Mesendoderm (in vitro differentiated cells): ENCODE data around the gene ZRANB1.

Experiments
- DNase-seq: peaks from one replicate; pipeline ENCODE4 v3.0.0; 2013
- H2AK5ac ChIP-seq: 2 replicates; pipeline ENCODE4 v1.6.1; 2013; ENCODE audit warnings: low read length, inconsistent platforms
- H2BK120ac ChIP-seq: 2 replicates; pipeline ENCODE4 v1.6.1; 2013; ENCODE audit warnings: low read depth, mild to moderate bottlenecking, low read length, moderate library complexity, mixed read lengths
- H2BK15ac ChIP-seq: replicated peaks from 2 replicates; pipeline ENCODE4 v1.6.1; 2013; ENCODE audit warnings: low read depth, mild to moderate bottlenecking, moderate library complexity
- H2BK5ac ChIP-seq: 2 replicates; pipeline ENCODE4 v1.6.1; 2013; ENCODE audit warnings: low read length, inconsistent platforms
- H3K18ac ChIP-seq: 2 replicates; pipeline ENCODE4 v1.6.1; 2013; ENCODE audit warnings: mild to moderate bottlenecking, low read length, mixed read lengths
- H3K23ac ChIP-seq: one replicate; pipeline ENCODE4 v1.6.1; 2013; ENCODE audit warnings: low read length
- H3K27ac ChIP-seq: 2 replicates; pipeline ENCODE4 v1.5.1; 2013; ENCODE audit warnings: low read depth, mild to moderate bottlenecking, inconsistent platforms, low read length, moderate library complexity
- H3K27me3 ChIP-seq: 2 replicates; pipeline ENCODE4 v1.6.1; 2013; ENCODE audit warnings: low read length, control low read depth, mild to moderate bottlenecking, inconsistent platforms; ENCODE audit not compliant: insufficient read depth, poor library complexity
- H3K36me3 ChIP-seq: 2 replicates; pipeline ENCODE4 v1.6.1; 2013; ENCODE audit warnings: low read length, inconsistent platforms; ENCODE audit not compliant: control insufficient read depth, insufficient read depth
- H3K4ac ChIP-seq: one replicate; pipeline ENCODE4 v1.6.1; 2013; ENCODE audit warnings: low read depth, mild to moderate bottlenecking, low read length, moderate library complexity
- H3K4me1 ChIP-seq: 2 replicates; pipeline ENCODE4 v1.6.1; 2013; ENCODE audit warnings: low read depth, low read length, inconsistent platforms; ENCODE audit not compliant: control insufficient read depth
- H3K4me2 ChIP-seq: 2 replicates; pipeline ENCODE4 v1.6.1; 2013; ENCODE audit warnings: low read length
- H3K4me3 ChIP-seq: 2 replicates; pipeline ENCODE4 v1.5.1; 2013; ENCODE audit warnings: mild to moderate bottlenecking, low read length
- H3K56ac ChIP-seq: one replicate; pipeline ENCODE4 v1.6.1; 2013; ENCODE audit warnings: low read length
- H3K79me1 ChIP-seq: 2 replicates; pipeline ENCODE4 v1.6.1; 2013; ENCODE audit warnings: low read length, inconsistent platforms
- H3K79me2 ChIP-seq: 2 replicates; pipeline ENCODE4 v1.6.1; 2013; ENCODE audit warnings: mild to moderate bottlenecking, low read length; ENCODE audit not compliant: control insufficient read depth, insufficient read depth
- H3K9ac ChIP-seq: 2 replicates; pipeline ENCODE4 v1.6.1; 2013; ENCODE audit warnings: low read length, inconsistent platforms
- H4K5ac ChIP-seq: one replicate; pipeline ENCODE4 v1.6.1; 2013; ENCODE audit warnings: low read length
- H4K8ac ChIP-seq: one replicate; pipeline ENCODE4 v1.6.1; 2013; ENCODE audit warnings: low read depth, mild to moderate bottlenecking, control low read depth, low read length, moderate library complexity
- WGBS: extraction: QIAGEN DNeasy Blood & Tissue Kit; methylation state at CpG from one replicate; pipeline ENCODE4 v1.1.7; 2013; ENCODE audit warnings: low lambda C conversion rate, missing lambda C conversion rate; ENCODE audit not compliant: insufficient coverage; ENCODE audit errors: extremely low coverage; 5-methylcytosine and 5-hydroxymethylcytosine counted together

The ZRANB1 gene

GRCh38 chr10:124966008-124966407, 24.1 kb downstream of the ZRANB1 start:
- Histone ChIP-seq H3K4ac (no peak overlapping the region), H3K56ac (no peak overlapping the region), H3K4me1 (no peaks in the 10 kb centered on the region), H3K18ac (no peak overlapping the region), H3K4me2 (no peak overlapping the region), H3K9ac (no peak overlapping the region), H3K79me1 (peaks cover 13% of the 10 kb centered on the region), H3K4me3 (no peak overlapping the region), H3K79me2 (peaks cover 17% of the 10 kb centered on the region), H2AK5ac (no peak overlapping the region), H3K36me3 (peaks cover 1% of the 10 kb centered on the region), H4K8ac (no peak overlapping the region), H3K27ac (no peak overlapping the region), H2BK120ac (no peak overlapping the region), H3K23ac (no peak overlapping the region), H2BK15ac (no peak overlapping the region), H2BK5ac (no peak overlapping the region), H4K5ac (no peak overlapping the region), H3K27me3 (no peaks in the 10 kb centered on the region)
- DNase-seq: no peak
- WGBS: no CpG with 5 or more reads among the region's 5 CpGs

- H3K4me2 ChIP-seq: no peak overlapping the region
- no peak overlapping the region for H2BK15ac ChIP-seq
Observed at GRCh38 chr10:124967255-124967654, 25.3 kb downstream of the ZRANB1 start.

GRCh38 chr10:124971276-124971675, 29.4 kb downstream of the ZRANB1 start:
- Histone ChIP-seq H3K79me2 (peaks cover 11% of the 10 kb centered on the region), H3K27ac (no peak overlapping the region), H4K5ac (no peak overlapping the region), H2BK15ac (no peak overlapping the region), H3K56ac (no peak overlapping the region), H3K4ac (no peak overlapping the region), H3K27me3 (no peaks in the 10 kb centered on the region), H3K9ac (no peak overlapping the region), H3K23ac (no peak overlapping the region), H3K4me1 (no peaks in the 10 kb centered on the region), H4K8ac (no peak overlapping the region), H2BK120ac (no peak overlapping the region), H3K36me3 (peaks cover 3% of the 10 kb centered on the region), H2AK5ac (no peak overlapping the region), H3K79me1 (peaks cover 17% of the 10 kb centered on the region), H3K18ac (no peak overlapping the region), H2BK5ac (no peak overlapping the region), H3K4me3 (no peak overlapping the region), H3K4me2 (no peak overlapping the region)
- no CpG with 5 or more reads among the region's 2 CpGs for WGBS
- DNase-seq: no peak

More at GRCh38 chr10:124967255-124967654, 25.3 kb downstream of the ZRANB1 start:
- no peak overlapping the region for H2BK5ac ChIP-seq
- H3K23ac ChIP-seq: no peak overlapping the region
- no peaks in the 10 kb centered on the region for H3K27me3 ChIP-seq
- no peak overlapping the region for H3K4me3 ChIP-seq
- H3K36me3 ChIP-seq: peaks cover 1% of the 10 kb centered on the region
- no peak for DNase-seq
- H4K8ac ChIP-seq: no peak overlapping the region
- H3K56ac ChIP-seq: no peak overlapping the region
- no peak overlapping the region for H3K27ac ChIP-seq
- no peak overlapping the region for H4K5ac ChIP-seq
- H3K79me2 ChIP-seq: peaks cover 12% of the 10 kb centered on the region
- no peak overlapping the region for H3K18ac ChIP-seq
- H3K4ac ChIP-seq: no peak overlapping the region
- no peak overlapping the region for H2AK5ac ChIP-seq
- H3K4me1 ChIP-seq: no peaks in the 10 kb centered on the region
- no peak overlapping the region for H3K9ac ChIP-seq
- H3K79me1 ChIP-seq: peaks cover 13% of the 10 kb centered on the region
- WGBS: no CpG with 5 or more reads among the region's 2 CpGs
- H2BK120ac ChIP-seq: no peak overlapping the region

- no peak overlapping the region for H4K8ac ChIP-seq
- H3K18ac ChIP-seq: no peak overlapping the region
- H3K27me3 ChIP-seq: no peaks in the 10 kb centered on the region
- no peak overlapping the region for H2BK120ac ChIP-seq
- H2AK5ac ChIP-seq: no peak overlapping the region
- no peak overlapping the region for H3K56ac ChIP-seq
- no peak overlapping the region for H3K9ac ChIP-seq
- no peak overlapping the region for H3K4me2 ChIP-seq
- DNase-seq: no peak
- no peak overlapping the region for H4K5ac ChIP-seq
- H3K36me3 ChIP-seq: peaks cover 1% of the 10 kb centered on the region
- H3K79me2 ChIP-seq: peaks cover 9% of the 10 kb centered on the region
- peaks cover 15% of the 10 kb centered on the region for H3K79me1 ChIP-seq
- H3K23ac ChIP-seq: no peak overlapping the region
- no peak overlapping the region for H3K4me3 ChIP-seq
- no CpG with 5 or more reads among the region's 7 CpGs for WGBS
- no peak overlapping the region for H2BK5ac ChIP-seq
- H3K4ac ChIP-seq: no peak overlapping the region
- H2BK15ac ChIP-seq: no peak overlapping the region
- no peaks in the 10 kb centered on the region for H3K4me1 ChIP-seq
- H3K27ac ChIP-seq: no peak overlapping the region
Observed at GRCh38 chr10:124972637-124973036, 30.7 kb downstream of the ZRANB1 start.

GRCh38 chr10:124974131-124974530, 32.2 kb downstream of the ZRANB1 start:
- H4K5ac ChIP-seq: no peak overlapping the region
- H3K4me2 ChIP-seq: no peak overlapping the region
- no CpG with 5 or more reads among the region's 5 CpGs for WGBS
- H3K79me1 ChIP-seq: peaks cover 11% of the 10 kb centered on the region
- no peak overlapping the region for H3K18ac ChIP-seq
- no peak overlapping the region for H2AK5ac ChIP-seq
- H3K23ac ChIP-seq: no peak overlapping the region
- no peaks in the 10 kb centered on the region for H3K4me1 ChIP-seq
- peaks cover 1% of the 10 kb centered on the region for H3K36me3 ChIP-seq
- DNase-seq: no peak
- H3K27me3 ChIP-seq: no peaks in the 10 kb centered on the region
- H2BK15ac ChIP-seq: no peak overlapping the region
- no peak overlapping the region for H3K9ac ChIP-seq
- H3K56ac ChIP-seq: no peak overlapping the region
- H3K4me3 ChIP-seq: no peak overlapping the region
- no peak overlapping the region for H2BK120ac ChIP-seq
- no peak overlapping the region for H4K8ac ChIP-seq
- no peak overlapping the region for H3K4ac ChIP-seq
- H3K27ac ChIP-seq: no peak overlapping the region
- peaks cover 3% of the 10 kb centered on the region for H3K79me2 ChIP-seq
- no peak overlapping the region for H2BK5ac ChIP-seq

- no CpG with 5 or more reads among the region's 5 CpGs for WGBS
- DNase-seq: no peak
- peaks cover 1% of the 10 kb centered on the region for H3K36me3 ChIP-seq
Observed at GRCh38 chr10:124975977-124976514, 34.1 kb downstream of the ZRANB1 start.

More at GRCh38 chr10:124975977-124976514, 34.1 kb downstream of the ZRANB1 start:
- no peak overlapping the region for H2BK15ac ChIP-seq
- no peak overlapping the region for H3K4me2 ChIP-seq
- H3K27me3 ChIP-seq: no peaks in the 10 kb centered on the region
- H2BK5ac ChIP-seq: no peak overlapping the region
- H3K23ac ChIP-seq: no peak overlapping the region
- H3K4me3 ChIP-seq: no peak overlapping the region
- H4K5ac ChIP-seq: no peak overlapping the region
- no peak overlapping the region for H2BK120ac ChIP-seq
- H3K4ac ChIP-seq: no peak overlapping the region
- H3K27ac ChIP-seq: no peak overlapping the region
- H3K4me1 ChIP-seq: no peaks in the 10 kb centered on the region
- no peak overlapping the region for H3K18ac ChIP-seq
- H3K9ac ChIP-seq: no peak overlapping the region
- H4K8ac ChIP-seq: no peak overlapping the region
- peaks cover 8% of the 10 kb centered on the region for H3K79me1 ChIP-seq
- H3K56ac ChIP-seq: no peak overlapping the region
- H3K79me2 ChIP-seq: no peaks in the 10 kb centered on the region
- H2AK5ac ChIP-seq: no peak overlapping the region
